Gastrocnemius medialis (tissue), 4 donors: Measurements from ENCODE around the gene GLMN. TPM values are rescaled to one million over a fixed set of nuclear protein-coding genes. Genes with fewer than 3 reads are reported as not detected.
A peak's percentile ranks its signal among the peaks of the same experiment; 100 is the strongest.

Experiments
- ATAC-seq, 2 donors: fragments of 150-250 bp; one replicate each; pipeline ENCODE4 v1.9.1; 2016
- DNase-seq, 2 donors: peaks; one replicate each; pipeline ENCODE4 v3.0.0-alpha.2; 2019
- H3K27ac ChIP-seq, 4 donors: fragments of 200-600 bp; sonication (generic); 1 replicate in 1 of 4; 2 replicates in 3 of 4; pipeline ENCODE4 v1.5.1; 2016 to 2018; ENCODE audit warnings: mild to moderate bottlenecking in 2 of 4, moderate library complexity in 1 of 4
- H3K27me3 ChIP-seq, 3 donors: fragments of 200-600 bp; sonication (generic) in 2 of 3; 1 replicate in 1 of 3; 2 replicates in 2 of 3; pipeline versions ENCODE4 v1.5.1 to v1.6.0; 2016 to 2019; ENCODE audit warnings: mild to moderate bottlenecking in 1 of 3, moderate library complexity in 1 of 3
- H3K36me3 ChIP-seq, 2 donors: fragments of 200-600 bp; sonication (generic) in 1 of 2; one replicate each; pipeline ENCODE4 v1.5.1; 2017 to 2018
- H3K4me1 ChIP-seq, 2 donors: fragments of 200-600 bp; sonication (generic) in 1 of 2; one replicate each; pipeline ENCODE4 v1.5.1; 2016 to 2017; ENCODE audit warnings: mild to moderate bottlenecking in 2 of 2
- H3K4me3 ChIP-seq, 4 donors: fragments of 200-600 bp; sonication (generic) in 3 of 4; 1 replicate in 1 of 4; 2 replicates in 3 of 4; pipeline ENCODE4 v1.5.1; 2016 to 2019; ENCODE audit warnings: mild to moderate bottlenecking in 2 of 4
- H3K9me3 ChIP-seq, 3 donors: fragments of 200-600 bp; sonication (generic) in 2 of 3; 1 replicate in 1 of 3; 2 replicates in 2 of 3; pipeline ENCODE4 v1.5.1; 2016 to 2019
- POLR2A ChIP-seq, 2 donors: fragments of 450-650 bp; IDR thresholded peaks; one replicate each; pipeline ENCODE4 v1.6.1; 2017; ENCODE audit warnings: antibody characterized with exemption in 2 of 2, mild to moderate bottlenecking in 2 of 2, moderate library complexity in 2 of 2
- in situ Hi-C, 4 donors: fragments of 200-750 bp; cut with MboI; loops; one replicate each; pipeline versions ENCODE4 v1.15.0 to v1.8.0; 2017; ENCODE audit warnings: low sequenced_read_pairs in 4 of 4
- intact Hi-C: fragments of 100-400 bp; cut with DNase I; formaldehyde crosslinking; loops from one replicate; pipeline ENCODE4 v1.15.1; 2023; ENCODE audit warnings: low total_unique reads
- total RNA-seq, 4 donors: library from RNA; depleted of rRNA; stranded (reverse); fragments of >200 nt; gene quantifications; one replicate each; pipeline versions ENCODE4 v1.1.0 to v1.2.3, GENCODE V29; 2016
- TF ChIP-seq, protein P1 (sequence below), 5 experiments: fragments of 450-650 bp in 3 of 5; fragments of 200-600 bp in 2 of 5; sonication (generic) in 2 of 5; IDR thresholded peaks in 4 of 5; conservative IDR thresholded peaks in 1 of 5; 1 replicate in 4 of 5; 2 replicates in 1 of 5; pipeline ENCODE4 v1.5.1; 2016 to 2019; ENCODE audit warnings: antibody characterized with exemption in 5 of 5, mild to moderate bottlenecking in 3 of 5, moderate library complexity in 3 of 5

The GLMN gene
- total RNA-seq, 4 donors from 2014 or later, result 2.6 to 9.5 (median 5.2) TPM

GRCh38 chr1:92306020-92306419 lies 7.2 kb upstream of the GLMN start:
- DNase-seq (no peak), ATAC-seq (no peak)
- H3K27ac ChIP-seq, result no peak overlapping the region
- peaks cover 0 to 41% of the 10 kb centered on the region in 2 donors for H3K36me3 ChIP-seq
- in situ Hi-C loops (loop anchor here in 3 of 4 donors (25.0 kb wide), 2 partner anchors 306 to 506 kb away; no protein-coding TSS in a partner anchor), intact Hi-C loops (no loop called here)
- H3K4me3 ChIP-seq, result no peak overlapping the region
- TF ChIP-seq, protein P1, sequence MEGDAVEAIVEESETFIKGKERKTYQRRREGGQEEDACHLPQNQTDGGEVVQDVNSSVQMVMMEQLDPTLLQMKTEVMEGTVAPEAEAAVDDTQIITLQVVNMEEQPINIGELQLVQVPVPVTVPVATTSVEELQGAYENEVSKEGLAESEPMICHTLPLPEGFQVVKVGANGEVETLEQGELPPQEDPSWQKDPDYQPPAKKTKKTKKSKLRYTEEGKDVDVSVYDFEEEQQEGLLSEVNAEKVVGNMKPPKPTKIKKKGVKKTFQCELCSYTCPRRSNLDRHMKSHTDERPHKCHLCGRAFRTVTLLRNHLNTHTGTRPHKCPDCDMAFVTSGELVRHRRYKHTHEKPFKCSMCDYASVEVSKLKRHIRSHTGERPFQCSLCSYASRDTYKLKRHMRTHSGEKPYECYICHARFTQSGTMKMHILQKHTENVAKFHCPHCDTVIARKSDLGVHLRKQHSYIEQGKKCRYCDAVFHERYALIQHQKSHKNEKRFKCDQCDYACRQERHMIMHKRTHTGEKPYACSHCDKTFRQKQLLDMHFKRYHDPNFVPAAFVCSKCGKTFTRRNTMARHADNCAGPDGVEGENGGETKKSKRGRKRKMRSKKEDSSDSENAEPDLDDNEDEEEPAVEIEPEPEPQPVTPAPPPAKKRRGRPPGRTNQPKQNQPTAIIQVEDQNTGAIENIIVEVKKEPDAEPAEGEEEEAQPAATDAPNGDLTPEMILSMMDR (IDR thresholded peaks at IDR 0.05 in 4 of 5, conservative IDR thresholded peaks at IDR 0.05 in 1 of 5), result no peak
- TF ChIP-seq POLR2A (IDR thresholded peaks at IDR 0.05), result no peak
- no peaks in the 10 kb centered on the region for H3K9me3 ChIP-seq
- H3K4me1 ChIP-seq, result no peaks in the 10 kb centered on the region
- H3K27me3 ChIP-seq, result no peaks in the 10 kb centered on the region

DNA sequence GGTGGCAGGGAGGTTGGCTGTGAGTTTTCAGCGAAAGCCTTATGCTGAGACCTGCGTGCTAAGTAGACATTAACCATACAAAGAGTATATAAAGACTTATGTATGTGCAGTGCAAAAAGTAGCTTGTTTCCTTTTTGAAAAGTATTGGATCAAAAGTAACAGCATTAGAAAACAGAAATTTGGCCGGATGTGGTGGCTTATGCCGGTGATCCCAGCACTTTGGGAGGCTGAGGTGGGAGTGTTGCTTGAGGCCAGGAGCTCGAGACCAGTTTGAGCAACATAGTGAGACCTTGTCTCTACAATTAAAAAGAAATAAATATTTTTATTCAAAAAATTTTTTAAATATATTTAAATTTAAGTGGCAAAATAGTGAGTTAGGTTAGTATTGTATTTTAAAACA lies 2.2 kb upstream of the GLMN start:
- no peaks in the 10 kb centered on the region for H3K27me3 ChIP-seq
- DNase-seq, result no peak
- no peak overlapping the region for H3K27ac ChIP-seq
- intact Hi-C loops, result no loop called here
- peaks cover 0 to 19% of the 10 kb centered on the region in 2 donors for H3K36me3 ChIP-seq
- peaks cover 13 to 16% of the 10 kb centered on the region in 2 donors for H3K4me1 ChIP-seq
- no peak overlapping the region for H3K4me3 ChIP-seq
- no peaks in the 10 kb centered on the region for H3K9me3 ChIP-seq
- in situ Hi-C loops, result loop anchor here in 3 of 4 donors (25.0 kb wide), 2 partner anchors 311 to 511 kb away; no protein-coding TSS in a partner anchor
- ATAC-seq, result no peak
- no peak for TF ChIP-seq POLR2A (IDR thresholded peaks at IDR 0.05)
- TF ChIP-seq, protein P1 (IDR thresholded peaks at IDR 0.05 in 4 of 5, conservative IDR thresholded peaks at IDR 0.05 in 1 of 5), result no peak

DNA sequence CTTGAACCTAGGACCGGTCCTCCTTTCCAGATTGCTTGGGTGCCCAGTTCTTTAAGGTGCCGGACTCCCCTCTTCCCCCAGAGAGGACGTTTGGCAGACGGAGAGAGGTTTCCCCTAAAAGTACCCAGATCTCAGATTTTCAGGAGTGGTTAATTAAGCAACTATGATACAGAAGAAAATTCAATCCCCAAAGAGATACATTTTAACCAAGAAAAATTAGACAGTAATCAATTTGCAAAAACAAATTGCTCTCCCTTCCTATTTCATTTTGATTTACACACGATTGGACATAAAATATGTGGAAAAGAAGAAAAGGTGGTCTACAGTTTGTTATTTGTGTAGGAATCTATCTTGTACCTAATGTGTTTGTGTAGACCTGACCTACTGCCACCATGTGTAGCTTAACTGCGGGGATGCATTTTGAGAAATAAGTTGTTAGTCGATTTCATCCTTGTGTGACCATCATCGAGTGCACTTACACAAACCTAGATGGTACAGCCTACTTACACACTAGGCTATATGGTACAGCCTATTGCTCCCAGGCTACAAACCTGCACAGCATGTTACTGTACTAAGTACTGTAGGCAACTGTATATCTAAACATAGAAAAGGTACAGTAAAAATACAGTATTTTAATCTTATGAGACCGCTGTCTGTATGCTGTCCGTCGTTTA lies 827 bp upstream of the GLMN start:
- DNase-seq (no peak), ATAC-seq (no peak)
- H3K36me3 ChIP-seq, result peaks cover 0 to 14% of the 10 kb centered on the region in 2 donors
- H3K27ac ChIP-seq, result peak overlapping the region; percentile 89 to 96 (median 94)
- H3K4me3 ChIP-seq, result peak overlapping the region; percentile 80 to 95 (median 90)
- in situ Hi-C loops (loop anchor here in 3 of 4 donors (25.0 kb wide), 3 partner anchors 313 to 787 kb away; partner anchors contain the start of gene CDC7 (in 1 of the 3)), intact Hi-C loops (loop anchor here (10.0 kb wide), 2 partner anchors 785 to 895 kb away; partner anchors contain the start of gene HFM1)
- TF ChIP-seq POLR2A (IDR thresholded peaks at IDR 0.05), result no peak
- TF ChIP-seq, protein P1 (IDR thresholded peaks at IDR 0.05 in 4 of 5, conservative IDR thresholded peaks at IDR 0.05 in 1 of 5), result no peak
- H3K9me3 ChIP-seq, result no peaks in the 10 kb centered on the region
- H3K27me3 ChIP-seq, result no peaks in the 10 kb centered on the region
- peaks cover 13 to 16% of the 10 kb centered on the region in 2 donors for H3K4me1 ChIP-seq

- H3K4me1 ChIP-seq, result peaks cover 13 to 16% of the 10 kb centered on the region in 2 donors
- ATAC-seq (no peak), DNase-seq (no peak)
- H3K9me3 ChIP-seq, result no peaks in the 10 kb centered on the region
- intact Hi-C loops, result loop anchor here (10.0 kb wide), 2 partner anchors 783 to 893 kb away; partner anchors contain the start of gene HFM1
- no peaks in the 10 kb centered on the region for H3K36me3 ChIP-seq
- in situ Hi-C loops, result loop anchor here in 1 of 4 donors (25.0 kb wide), 1 partner anchor 786 kb away; the partner anchor contains the start of gene CDC7
- peak overlapping the region; percentile 89 to 96 (median 94) for H3K27ac ChIP-seq
- no peak for TF ChIP-seq POLR2A (IDR thresholded peaks at IDR 0.05)
- TF ChIP-seq, protein P1 (IDR thresholded peaks at IDR 0.05 in 4 of 5, conservative IDR thresholded peaks at IDR 0.05 in 1 of 5), result peak in 1 of 5 experiments; percentile 19
- no peaks in the 10 kb centered on the region for H3K27me3 ChIP-seq
- H3K4me3 ChIP-seq, result peak overlapping the region; percentile 80 to 95 (median 90)
These were observed 594 bp downstream of the GLMN start for GRCh38 chr1:92298213-92298572.
